Measurements from ENCODE around the gene CTSZ.

Gene CTSZ

DNA sequence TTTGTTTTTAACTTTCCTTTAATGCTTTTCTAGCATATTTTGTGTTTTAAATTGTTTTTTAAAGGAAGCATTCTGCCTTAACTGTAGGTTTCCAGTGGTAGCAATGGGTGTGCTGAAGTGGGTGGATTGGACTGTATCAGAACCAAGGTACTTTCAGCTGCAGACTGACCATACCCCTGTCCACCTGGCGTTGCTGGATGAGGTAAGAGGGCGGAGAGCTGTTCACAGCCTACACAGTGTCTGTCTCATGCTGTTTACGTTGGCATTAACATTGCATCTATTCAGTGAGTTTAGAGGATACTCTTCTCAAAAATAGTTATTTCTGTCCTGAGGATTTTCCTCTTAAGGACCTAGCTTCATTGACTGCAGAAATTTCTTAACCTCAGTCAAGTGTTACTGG, 14.1 kb downstream of the CTSZ start:
- H3K27ac ChIP-seq: no peak overlapping the region; the same call in 1 of the 2 replicates
- TF ChIP-seq, protein P1, sequence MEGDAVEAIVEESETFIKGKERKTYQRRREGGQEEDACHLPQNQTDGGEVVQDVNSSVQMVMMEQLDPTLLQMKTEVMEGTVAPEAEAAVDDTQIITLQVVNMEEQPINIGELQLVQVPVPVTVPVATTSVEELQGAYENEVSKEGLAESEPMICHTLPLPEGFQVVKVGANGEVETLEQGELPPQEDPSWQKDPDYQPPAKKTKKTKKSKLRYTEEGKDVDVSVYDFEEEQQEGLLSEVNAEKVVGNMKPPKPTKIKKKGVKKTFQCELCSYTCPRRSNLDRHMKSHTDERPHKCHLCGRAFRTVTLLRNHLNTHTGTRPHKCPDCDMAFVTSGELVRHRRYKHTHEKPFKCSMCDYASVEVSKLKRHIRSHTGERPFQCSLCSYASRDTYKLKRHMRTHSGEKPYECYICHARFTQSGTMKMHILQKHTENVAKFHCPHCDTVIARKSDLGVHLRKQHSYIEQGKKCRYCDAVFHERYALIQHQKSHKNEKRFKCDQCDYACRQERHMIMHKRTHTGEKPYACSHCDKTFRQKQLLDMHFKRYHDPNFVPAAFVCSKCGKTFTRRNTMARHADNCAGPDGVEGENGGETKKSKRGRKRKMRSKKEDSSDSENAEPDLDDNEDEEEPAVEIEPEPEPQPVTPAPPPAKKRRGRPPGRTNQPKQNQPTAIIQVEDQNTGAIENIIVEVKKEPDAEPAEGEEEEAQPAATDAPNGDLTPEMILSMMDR (conservative IDR thresholded peaks at IDR 0.05): no peak

DNA sequence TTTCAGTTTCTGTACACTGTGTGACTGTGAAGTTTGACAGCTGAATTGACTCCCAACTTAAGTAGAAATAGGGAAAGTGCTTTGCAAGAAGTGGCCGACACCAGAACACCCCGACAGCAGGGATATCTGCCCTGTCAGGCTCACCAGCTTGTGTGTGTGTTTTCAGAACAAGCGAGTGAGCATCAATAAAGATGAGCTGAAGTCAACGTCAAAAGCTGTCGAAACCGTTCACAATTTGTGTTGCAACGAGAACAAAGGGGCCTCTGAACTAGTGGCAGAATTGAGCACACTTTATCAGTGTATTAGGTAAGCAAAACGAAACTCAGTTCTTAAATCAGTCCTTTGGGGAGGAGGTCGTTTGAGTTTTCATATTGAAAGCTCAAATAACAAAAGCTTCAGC, 15.3 kb downstream of the CTSZ start:
- TF ChIP-seq, protein P1 (conservative IDR thresholded peaks at IDR 0.05): no peak
- no peak overlapping the region for H3K27ac ChIP-seq

DNA sequence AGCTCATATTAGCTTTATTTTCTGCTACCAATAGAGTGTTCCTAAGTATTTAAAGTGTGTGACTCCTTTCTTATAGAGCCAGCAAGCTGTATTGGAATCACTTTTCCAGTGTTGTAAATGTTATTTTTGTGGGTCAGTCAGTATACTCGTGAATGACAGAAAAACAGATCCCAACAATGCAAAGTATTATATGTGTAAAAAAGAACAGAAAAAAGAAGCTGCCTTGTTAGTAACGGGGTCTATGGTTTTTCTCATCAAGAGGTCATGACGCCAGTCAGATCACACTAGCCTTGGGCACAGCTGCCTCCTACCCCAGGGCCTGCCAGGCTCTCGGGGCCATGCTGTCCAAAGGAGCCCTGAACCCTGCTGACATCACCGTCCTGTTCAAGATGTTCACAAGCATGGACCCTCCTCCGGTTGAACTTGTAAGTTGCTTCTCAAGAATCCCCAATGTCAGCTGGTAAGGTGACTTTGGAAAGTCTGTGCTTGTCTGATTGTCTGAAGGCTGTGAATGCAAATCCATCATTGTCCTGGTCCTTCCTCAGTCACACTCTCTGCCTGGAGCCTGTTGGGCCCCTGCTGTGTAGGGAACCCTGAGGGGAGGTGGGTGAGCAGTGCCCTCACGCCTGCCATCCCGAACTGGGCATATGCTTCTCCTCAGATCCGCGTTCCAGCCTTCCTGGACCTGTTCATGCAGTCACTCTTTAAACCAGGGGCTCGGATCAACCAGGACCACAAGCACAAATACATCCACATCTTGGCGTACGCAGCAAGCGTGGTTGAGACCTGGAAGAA, 16.2 kb downstream of the CTSZ start:
- no peak overlapping the region for H3K27ac ChIP-seq
- TF ChIP-seq, protein P1 (conservative IDR thresholded peaks at IDR 0.05): no peak

DNA sequence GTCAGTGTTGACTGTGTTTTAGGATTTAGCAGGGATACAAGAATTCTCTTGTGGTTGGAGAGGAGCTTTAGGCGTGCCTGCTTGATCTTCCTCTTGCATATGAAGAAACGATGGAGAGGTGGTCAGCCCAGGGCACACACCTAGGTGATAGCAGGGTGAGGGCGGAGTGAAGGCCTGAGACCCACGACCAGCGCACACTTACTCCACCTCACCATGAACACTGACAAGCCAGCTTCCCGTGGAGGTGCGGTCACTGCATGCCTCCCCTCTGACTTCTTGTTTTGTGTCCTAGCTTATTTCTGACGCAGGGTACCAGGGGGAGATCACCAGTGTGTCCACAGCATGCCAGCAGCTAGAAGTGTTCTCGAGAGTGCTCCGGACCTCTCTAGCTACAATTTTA, 17.9 kb downstream of the CTSZ start:
- TF ChIP-seq, protein P1 (conservative IDR thresholded peaks at IDR 0.05): no peak
- H3K27ac ChIP-seq: no peak overlapping the region

DNA sequence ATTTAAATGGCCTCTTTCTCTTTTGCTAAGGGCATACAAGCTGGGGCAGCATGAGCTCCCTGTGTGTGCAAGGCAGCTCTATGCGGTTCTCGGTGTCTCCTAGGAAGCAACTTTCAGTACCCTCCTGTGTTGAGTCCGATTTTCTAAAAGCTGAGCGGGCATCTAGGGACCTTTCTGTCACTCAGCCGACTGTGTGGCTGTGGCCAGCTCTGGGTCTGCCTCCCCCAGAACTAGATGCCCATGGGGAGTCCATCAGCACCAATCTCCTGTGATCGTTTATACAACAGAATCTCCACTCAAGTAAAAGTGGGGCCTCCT, 18.5 kb downstream of the CTSZ start:
- no peak overlapping the region for H3K27ac ChIP-seq
- TF ChIP-seq, protein P1 (conservative IDR thresholded peaks at IDR 0.05): no peak

DNA sequence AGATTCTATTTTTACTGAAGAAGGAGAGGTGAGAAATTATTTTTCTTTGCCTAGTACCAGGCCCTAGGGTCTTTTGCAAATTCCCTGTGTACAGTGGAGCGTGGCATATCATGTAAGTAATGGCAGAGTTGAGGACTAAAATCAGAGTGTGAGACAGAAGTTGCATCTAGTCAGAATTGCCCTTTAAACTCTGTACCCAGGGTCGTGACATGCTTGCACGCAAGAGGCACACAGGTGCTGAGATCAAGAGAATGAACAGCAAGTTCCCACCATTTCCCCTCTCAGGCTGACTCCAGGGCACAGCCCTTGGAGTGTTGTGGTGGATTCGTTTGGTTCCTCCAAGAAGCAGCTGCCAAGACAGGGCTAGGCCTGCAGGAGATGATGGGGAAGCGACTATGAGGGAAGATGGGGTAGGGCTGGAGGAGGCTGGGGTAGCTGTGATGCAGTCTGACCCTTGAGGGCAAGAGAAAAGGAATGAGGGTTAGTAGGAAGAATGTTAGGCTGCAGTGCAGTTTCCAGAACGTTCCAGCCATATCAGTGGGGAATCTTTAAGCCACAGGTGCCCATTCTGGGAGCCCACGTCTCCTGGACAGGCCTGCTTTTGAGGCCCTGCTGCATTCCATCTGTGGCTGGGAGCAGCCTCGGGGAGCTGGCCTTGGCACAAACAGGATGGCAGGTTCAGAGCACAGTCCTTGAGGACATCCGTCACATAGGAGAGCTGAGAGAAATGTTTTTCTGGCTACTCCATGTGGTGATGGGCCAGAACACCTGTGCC, 19.1 kb downstream of the CTSZ start:
- H3K27ac ChIP-seq: no peak overlapping the region
- TF ChIP-seq, protein P1 (conservative IDR thresholded peaks at IDR 0.05): no peak

DNA sequence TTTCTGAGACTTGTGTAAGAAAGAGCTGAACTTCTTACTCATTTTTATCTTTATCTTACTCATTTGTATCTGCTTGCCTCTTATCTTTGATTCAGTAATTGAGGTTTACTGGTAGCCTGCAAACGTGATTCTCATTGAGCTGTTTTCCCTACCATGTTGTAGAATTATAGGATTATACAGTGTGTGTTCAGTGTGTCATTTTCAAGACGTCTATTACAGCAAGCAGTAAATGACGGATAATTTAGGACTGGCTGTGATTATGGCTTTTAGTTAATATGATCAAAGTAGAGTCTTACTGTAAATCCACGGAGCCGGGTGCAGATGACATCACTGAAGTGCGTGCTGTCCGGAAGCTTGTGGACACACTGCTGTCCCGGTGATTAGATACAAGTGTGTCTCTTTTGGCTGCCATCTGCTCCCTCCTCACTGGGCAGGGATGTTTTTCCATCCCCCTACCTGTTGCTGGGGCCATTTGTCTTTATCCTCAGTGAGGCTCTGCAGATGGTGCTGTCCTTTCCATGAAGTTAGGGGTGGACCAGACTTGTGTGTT, 20.0 kb downstream of the CTSZ start:
- no peak overlapping the region for H3K27ac ChIP-seq
- TF ChIP-seq, protein P1 (conservative IDR thresholded peaks at IDR 0.05): no peak

Measured in VCaP (cell line).